NCI-H510A (cell line): ENCODE data around the gene IL4I1.
A peak's percentile ranks its signal among the peaks of the same experiment; 100 is the strongest.

ENCODE experiments used
- DNase-seq: peaks from one replicate; lab custom pipeline; 2025; lab: John Stamatoyannopoulos, UW

The IL4I1 gene

DNA sequence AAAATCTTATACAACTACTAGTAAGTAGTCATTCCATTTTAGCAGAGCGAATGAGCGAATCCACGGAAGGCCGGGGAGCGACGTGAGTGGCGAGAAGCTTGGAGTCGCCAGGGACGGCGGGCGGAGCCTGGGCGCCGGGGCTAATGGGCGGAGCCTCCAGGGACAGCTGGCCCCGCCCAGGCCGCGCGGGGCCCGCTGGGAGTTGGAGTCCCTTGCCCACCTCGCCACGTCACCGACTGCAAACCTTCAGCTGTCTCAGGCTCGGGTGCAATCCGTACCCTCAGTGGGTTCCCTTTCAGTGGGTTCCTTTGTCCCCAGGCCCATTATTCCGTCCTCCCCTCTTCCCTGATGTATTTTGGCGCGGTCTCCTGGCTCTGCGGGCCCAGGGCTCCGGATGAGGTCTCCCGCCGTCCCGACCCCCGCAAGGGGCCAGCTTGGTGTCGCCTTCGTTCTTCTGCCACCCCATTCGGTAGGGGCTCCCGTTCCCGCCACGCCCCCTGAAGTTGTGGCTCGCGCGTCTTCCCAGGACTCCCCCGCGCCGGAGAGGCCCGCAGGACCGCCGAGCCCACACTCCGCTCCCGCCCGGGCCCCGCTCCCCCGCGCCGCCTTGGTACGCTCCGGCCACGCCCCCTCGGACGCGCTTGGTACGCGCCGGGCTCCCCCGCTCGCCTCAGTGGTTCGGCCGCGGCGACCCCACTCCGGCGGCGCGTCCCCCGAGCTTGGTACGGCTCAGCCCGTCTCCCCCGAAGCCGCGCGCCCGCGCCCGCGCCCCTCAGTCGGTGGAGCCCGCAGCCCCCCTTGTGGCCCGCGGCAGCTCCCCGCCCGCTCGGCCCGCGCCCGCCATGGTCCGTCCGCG lies 46.0 kb downstream of the IL4I1 start, which contains the start of gene PTOV1:
TSS of gene PTOV1 (plus strand) at position 673 of the 856 bp plus-strand sequence.
- peak; percentile 86 for DNase-seq

DNA sequence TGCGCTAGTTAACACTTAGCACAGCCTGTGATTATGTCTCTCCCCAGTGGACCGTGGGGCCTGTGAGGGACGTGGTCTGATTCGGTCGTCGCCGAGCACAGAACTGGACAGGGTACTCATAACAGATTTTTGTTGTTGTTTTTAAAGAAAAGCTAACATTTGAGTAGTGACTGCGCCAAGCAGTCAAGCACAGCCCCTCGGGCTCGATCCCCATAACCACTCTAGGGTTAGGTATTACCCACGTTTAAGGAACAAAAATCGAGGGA lies 46.5 kb downstream of the IL4I1 start:
- no peak for DNase-seq

DNA sequence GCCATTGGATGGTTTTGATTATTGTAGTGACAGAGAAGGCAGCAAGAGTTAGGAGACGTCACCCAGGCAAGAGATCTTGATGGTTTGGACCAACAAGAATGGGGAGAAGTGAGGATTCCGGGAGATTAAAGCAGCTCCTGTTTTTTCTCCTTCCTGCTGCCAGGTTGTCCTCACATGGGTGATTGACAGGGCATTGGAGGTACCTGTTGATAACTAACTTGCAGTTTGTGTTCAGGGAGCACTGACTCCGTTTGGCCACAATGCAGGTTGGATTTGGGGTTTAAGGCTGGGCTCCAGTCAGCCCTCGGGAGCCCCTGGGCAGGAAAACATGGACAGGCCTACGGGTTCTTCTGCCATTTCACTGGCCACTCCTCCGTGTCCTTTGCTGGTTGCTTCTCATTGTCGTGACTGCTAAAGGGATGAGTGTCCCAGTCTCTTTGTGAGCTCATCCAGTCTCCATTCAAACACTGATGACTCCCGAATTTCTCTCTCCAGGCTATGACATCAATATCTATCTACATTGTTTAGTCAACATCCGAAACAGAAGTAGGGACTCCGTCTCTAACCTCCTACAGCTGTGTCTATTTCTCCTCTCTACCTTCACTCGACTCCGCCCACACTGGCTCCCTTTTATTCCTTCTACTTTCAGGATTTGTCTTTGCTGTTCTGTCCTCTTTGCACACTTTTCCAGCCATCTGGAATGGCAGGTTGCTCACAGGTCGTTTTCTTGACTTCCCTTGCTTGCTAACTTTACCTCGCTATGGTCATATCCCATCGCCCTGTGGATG lies 47.1 kb downstream of the IL4I1 start:
- no peak for DNase-seq

DNA sequence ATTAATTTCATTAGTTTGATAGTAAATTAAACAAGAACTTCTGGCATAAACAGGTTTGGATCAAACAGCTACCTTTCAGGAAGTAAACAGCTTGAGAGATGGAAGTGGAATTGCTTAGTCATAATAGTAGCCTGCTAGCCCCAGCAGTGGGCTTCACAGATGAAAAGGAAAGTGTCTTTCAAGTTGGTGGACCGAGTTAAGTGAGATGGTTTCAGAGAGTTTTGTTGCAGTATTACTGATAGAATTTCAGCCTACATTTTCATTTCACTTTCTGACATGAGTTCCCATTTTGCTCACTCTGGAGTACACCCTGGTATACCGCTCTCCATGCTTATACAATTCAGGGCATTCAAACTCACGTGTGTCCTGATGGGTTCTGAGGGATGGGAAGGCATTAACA lies 47.7 kb downstream of the IL4I1 start:
- DNase-seq = no peak

DNA sequence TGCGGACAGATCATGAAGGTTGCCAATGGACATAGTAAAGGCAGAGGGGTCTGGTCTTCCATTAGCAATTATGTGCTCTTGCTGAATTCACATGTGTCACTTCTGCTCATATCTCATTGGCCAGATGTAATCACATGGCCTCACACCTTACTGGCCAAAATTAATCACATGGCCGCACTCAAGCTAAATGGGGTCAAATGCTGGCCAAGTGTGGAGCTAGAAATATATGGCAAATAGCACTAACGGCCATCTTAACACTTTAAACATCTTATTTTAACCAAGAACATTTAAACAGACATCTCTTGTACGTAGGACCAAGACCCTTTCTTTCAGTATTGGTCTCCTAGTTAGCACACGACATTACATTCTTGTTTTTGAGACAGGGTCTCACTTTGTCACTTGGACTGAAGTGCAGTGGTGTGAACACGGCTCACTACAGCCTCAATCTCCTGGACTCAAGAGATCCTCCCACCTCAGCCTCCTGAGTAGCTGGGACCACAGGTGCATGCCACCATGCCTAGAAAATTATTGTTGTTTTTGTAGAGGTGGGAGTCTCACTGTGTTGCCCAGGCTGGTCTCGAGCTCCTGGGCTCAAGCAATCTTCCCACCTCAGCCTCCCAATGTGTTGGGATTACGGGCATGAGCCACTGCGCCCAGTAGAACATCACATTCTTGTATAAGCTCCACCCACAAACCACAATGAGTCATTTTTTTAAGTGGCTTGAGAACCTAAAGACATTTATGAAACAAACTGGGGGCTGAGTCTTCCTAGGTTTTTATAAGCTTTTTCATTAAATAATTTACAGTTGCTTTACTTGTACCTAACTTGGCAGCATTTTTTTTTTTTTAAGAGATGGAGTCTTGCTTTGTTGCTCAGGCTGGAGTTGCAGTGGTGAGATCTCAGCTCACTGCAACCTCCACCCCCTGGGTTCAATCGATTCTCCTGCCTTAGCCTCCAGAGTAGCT lies 48.7 kb downstream of the IL4I1 start:
- no peak for DNase-seq

DNA sequence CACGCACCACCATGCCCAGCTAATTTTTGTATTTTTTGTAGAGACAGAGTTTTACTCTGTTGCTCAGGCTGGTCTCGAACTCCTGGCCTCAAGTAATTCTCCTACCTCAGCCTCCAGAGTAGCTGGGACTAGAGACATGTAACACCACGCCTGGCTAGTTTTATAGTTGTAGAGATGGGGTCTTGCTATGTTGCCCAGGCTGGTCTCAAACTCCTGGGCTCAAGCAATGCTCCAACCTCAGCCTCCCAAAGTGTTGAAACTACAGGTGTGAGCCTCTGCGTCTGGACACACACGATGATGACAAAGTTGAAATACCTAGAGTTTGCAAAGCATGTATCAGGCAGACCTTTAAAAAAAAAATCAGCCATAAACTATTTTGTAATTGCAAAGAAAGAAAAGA lies 50.3 kb downstream of the IL4I1 start:
- DNase-seq = no peak

DNA sequence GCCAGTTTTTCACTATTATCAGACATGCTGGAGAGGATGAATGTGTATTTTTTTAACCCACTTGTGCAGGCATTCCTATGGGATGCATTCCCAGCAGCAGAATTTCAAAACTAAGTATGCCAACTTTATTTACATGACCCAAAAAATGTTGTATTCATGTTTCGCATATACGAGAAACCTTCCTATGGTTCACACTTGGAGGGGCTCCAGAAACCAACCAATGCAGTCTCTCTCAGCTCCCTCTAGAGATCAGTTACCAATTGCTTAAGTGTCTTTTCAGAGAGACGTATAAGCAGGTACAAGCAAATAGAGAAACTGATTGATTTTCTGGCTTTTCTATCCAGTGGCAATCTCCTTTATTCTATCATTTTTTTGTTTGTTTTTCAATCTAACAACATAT lies 51.3 kb downstream of the IL4I1 start:
- no peak for DNase-seq

DNA sequence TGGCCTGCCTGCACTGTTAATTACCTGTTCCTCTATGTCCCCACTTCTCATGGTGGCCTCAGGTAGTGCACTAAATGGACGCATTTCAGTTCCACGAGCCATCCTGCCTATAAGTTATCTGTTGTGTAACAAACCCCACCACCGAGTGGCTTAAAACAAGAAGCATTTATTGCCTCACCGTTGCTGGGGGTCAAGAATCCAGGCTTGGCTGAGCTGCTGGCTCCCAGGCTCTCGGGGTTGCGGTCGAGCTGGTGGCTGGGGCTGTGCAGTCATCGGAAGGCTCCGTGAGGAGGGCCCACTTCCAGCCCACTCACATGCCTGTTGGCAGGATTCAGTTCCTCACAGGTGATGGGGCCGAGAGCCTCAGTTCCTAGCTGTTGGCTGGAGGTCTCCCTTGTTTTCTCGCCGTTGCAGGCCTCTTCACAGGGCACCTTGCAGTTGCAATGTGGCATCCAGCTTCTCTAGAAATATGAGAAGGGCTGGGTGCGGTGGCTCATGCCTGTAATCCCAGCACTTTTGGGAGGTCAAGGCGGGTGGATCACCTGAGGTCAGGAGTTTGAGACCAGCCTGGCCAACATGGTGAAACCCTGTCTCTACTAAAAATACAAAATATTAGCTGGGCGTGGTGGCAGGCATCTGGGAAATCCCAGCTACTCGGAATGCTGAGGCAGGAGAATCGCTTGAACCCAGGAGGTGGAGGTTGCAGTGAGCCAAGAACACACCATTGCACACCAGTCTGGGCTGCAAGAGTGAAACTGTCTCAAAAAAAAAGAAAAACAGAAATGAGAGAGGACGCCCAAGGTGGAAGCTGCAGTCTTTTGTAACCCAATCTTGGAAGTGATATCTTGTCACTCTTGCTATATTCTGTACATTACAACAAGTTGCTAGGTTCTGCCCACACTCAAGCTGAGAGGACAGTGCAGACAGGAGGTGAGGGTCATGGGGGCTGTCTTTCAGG lies 52.3 kb downstream of the IL4I1 start:
- DNase-seq = no peak

DNA sequence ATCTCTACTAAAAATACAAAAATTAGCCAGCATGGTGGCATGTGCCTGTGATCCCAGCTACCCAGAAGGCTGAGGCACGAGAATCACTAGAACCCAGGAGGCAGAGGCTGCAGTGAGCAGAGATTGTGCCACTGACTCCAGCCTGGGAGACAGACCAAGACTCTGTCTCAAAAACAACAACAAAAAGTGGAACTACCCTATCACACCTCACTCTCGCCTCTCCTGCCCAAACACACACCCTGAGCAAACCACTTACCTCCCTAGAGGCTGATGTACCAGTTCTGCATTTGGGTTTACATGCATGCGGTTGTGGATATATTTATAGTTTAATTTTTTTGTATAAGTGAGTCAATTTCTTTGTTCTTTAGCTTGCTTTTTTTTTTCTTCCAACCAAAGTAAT lies 53.4 kb downstream of the IL4I1 start:
- no peak for DNase-seq

DNA sequence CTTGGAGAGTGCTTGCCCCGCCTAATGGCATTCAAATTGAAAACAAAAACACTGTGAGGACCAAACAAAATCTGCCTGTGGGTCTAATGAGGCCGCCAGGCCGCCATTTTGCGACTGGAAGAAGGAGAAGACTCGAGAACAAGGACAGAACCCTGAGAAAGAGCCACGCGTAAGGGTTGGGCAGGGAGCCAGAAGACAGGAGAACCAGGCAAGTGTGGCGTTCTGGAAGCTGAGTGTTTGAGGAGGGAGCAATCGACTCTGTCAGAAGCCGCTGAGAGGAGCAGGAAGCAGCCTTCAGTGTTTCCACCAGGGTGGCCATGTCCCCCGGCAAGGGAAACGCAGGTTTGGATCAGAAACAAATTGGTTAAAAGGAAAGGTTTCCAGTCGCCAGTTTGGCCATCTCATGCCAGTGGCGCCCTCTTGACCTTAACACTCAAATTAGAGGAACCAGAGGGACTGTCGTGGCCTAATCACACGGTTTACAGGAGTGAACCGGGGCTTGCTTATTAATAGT lies 55.9 kb downstream of the IL4I1 start:
- DNase-seq = no peak

DNA sequence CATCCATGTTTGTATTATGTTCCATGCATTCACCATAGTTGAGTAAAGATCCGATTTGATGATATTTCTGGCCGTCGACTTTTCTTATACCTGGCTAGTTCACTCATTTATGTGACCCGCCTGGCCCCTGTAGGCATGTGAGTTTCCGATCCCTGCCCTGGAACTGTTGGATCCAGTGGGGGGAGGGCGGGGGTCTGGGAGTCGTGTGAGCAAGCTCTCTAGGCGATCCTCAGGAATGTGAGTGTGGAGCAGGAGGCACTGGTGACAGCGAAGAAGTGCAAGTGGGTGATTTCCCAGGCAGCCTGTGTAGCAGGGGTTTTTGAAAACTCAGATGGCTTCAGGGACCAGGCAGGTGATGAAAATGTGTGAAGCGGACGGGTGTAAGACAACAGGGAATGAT lies 56.4 kb downstream of the IL4I1 start:
- DNase-seq = no peak

DNA sequence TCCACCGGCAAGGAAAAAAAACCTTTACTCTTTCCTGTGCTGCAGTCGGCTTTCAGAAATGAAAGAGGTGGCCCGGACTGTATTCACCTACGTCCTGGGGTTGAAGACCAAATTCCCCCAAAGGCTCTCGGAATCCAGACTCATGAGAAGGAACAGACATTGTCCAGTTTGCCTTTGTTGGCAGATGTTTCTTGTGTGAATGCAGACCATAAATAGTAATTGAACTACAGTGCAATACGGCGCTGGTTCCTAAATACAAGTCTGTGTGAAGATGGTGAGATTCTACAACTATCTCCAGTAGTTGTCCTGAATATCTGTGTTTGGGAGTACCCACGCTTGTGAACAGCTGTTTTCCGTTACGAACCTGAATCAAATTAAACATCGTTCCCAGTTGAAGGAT lies 57.0 kb downstream of the IL4I1 start:
- no peak for DNase-seq
